H1 (cell line): ENCODE measurements around the gene KIFBP. TPM values are rescaled to one million over a fixed set of nuclear protein-coding genes. Genes with fewer than 3 reads are reported as not detected.
"Not testable (repeated sequence)": the region's sequence is repeated elsewhere in the genome, so short reads cannot be mapped to it uniquely, and the experiment has no call there.

Experiments used
- CTCF ChIA-PET: fragments of 300-600 bp; sonication (Branson Sonifier 250); formaldehyde crosslinking; loops from one replicate; lab custom pipeline; 2021; ENCODE audit not compliant: partially characterized antibody; lab: Charles Lee
- POLR2A ChIA-PET: fragments of 300-600 bp; sonication (Branson Sonifier 250); formaldehyde crosslinking; loops from one replicate; lab custom pipeline; 2021; ENCODE audit warnings: inconsistent platforms; ENCODE audit not compliant: partially characterized antibody; lab: Charles Lee
- DNase-seq, 2 experiments: peaks; one replicate each; pipeline versions ENCODE4 v3.0.0 to v3.0.0-alpha.2; 2010 to 2022; ENCODE audit warnings: low spot score in 2 of 2, low read depth in 1 of 2, mixed read lengths in 1 of 2
- FAIRE-seq: peaks from 2 replicates; lab custom pipeline; 2011; peaks lifted over from hg19 to GRCh38; lab: Jason Lieb, UNC
- H2AFZ ChIP-seq: 2 replicates; pipeline ENCODE4 v1.8.1; 2012; ENCODE audit warnings: low read length, inconsistent platforms
- H2AK5ac ChIP-seq: 2 replicates; pipeline ENCODE4 v1.6.1; 2013; ENCODE audit warnings: low read depth, low read length
- H2BK120ac ChIP-seq: replicated peaks from 2 replicates; pipeline ENCODE3; 2013; ENCODE audit warnings: low read depth, low read length, inconsistent platforms
- H2BK12ac ChIP-seq: 2 replicates; pipeline ENCODE4 v1.6.1; 2013; ENCODE audit warnings: low read depth, low read length
- H2BK15ac ChIP-seq: 2 replicates; pipeline ENCODE4 v1.6.1; 2013; ENCODE audit warnings: low read length
- H2BK20ac ChIP-seq: 2 replicates; pipeline ENCODE4 v1.6.1; 2013; ENCODE audit warnings: low read length
- H2BK5ac ChIP-seq: 2 replicates; pipeline ENCODE4 v1.6.1; 2013; ENCODE audit warnings: low read depth, low read length
- H3K14ac ChIP-seq: 2 replicates; pipeline ENCODE4 v1.6.1; 2013; ENCODE audit warnings: inconsistent platforms; ENCODE audit not compliant: insufficient read length
- H3K18ac ChIP-seq: 2 replicates; pipeline ENCODE4 v1.6.1; 2013; ENCODE audit warnings: low read length; ENCODE audit errors: extremely low read depth
- H3K23ac ChIP-seq: 2 replicates; pipeline ENCODE4 v1.6.1; 2013; ENCODE audit warnings: inconsistent platforms; ENCODE audit not compliant: insufficient read length
- H3K23me2 ChIP-seq: 2 replicates; pipeline ENCODE4 v1.6.1; 2013; ENCODE audit warnings: low read depth, low read length
- H3K27ac ChIP-seq: 2 replicates; pipeline ENCODE4 v1.6.1; 2011; ENCODE audit warnings: low read depth, low read length, inconsistent platforms
- H3K27me3 ChIP-seq, 4 experiments: replicated peaks in 1 of 4; 1 replicate in 1 of 4; 2 replicates in 3 of 4; pipeline versions ENCODE4 v1.6.1 to v1.8.1; 2011 to 2013; ENCODE audit warnings: low read length in 3 of 4, mild to moderate bottlenecking in 3 of 4, inconsistent platforms in 2 of 4, mixed read lengths in 2 of 4, moderate library complexity in 1 of 4; ENCODE audit not compliant: control insufficient read depth in 3 of 4, insufficient read depth in 3 of 4; ENCODE audit errors: extremely low read depth in 1 of 4
- H3K36me3 ChIP-seq, 4 experiments: 2 replicates each; pipeline versions ENCODE4 v1.6.1 to v1.8.1; 2011 to 2013; ENCODE audit warnings: mild to moderate bottlenecking in 4 of 4, low read length in 3 of 4, moderate library complexity in 2 of 4, control low read depth in 1 of 4, inconsistent platforms in 1 of 4; ENCODE audit not compliant: insufficient read depth in 4 of 4, control insufficient read depth in 2 of 4
- H3K4ac ChIP-seq: replicated peaks from 2 replicates; pipeline ENCODE3; 2013; ENCODE audit warnings: low read length, low read depth, mixed read lengths, inconsistent platforms; ENCODE audit not compliant: insufficient read length
- H3K4me1 ChIP-seq, 4 experiments: replicated peaks in 1 of 4; 1 replicate in 1 of 4; 2 replicates in 3 of 4; pipeline versions ENCODE4 v1.6.1 to v1.8.1; 2011 to 2013; ENCODE audit warnings: low read length in 3 of 4, inconsistent platforms in 2 of 4, mixed read lengths in 1 of 4; ENCODE audit not compliant: insufficient read depth in 4 of 4, control insufficient read depth in 3 of 4
- H3K4me2 ChIP-seq, 2 experiments: 2 replicates each; pipeline versions ENCODE4 v1.6.1 to v1.8.1; 2011 to 2013; ENCODE audit warnings: low read depth in 2 of 2, low read length in 2 of 2, control low read depth in 1 of 2, inconsistent platforms in 1 of 2, mild to moderate bottlenecking in 1 of 2; ENCODE audit not compliant: insufficient read depth in 1 of 2
- H3K4me3 ChIP-seq, 4 experiments: fragments of 200-600, 300-600 bp in 1 of 4; sonication (generic), shearing (Covaris generic), sonication (Bioruptor Twin) in 1 of 4; 2 replicates each; pipeline versions ENCODE4 v1.5.1 to v1.8.1; 2011 to 2016; ENCODE audit warnings: low read length in 4 of 4, low read depth in 3 of 4, control low read depth in 2 of 4, inconsistent platforms in 2 of 4, mild to moderate bottlenecking in 2 of 4, mixed read lengths in 1 of 4, moderate library complexity in 1 of 4; ENCODE audit not compliant: insufficient read depth in 2 of 4; ENCODE audit errors: extremely low read depth in 1 of 4
- H3K56ac ChIP-seq: replicated peaks from 2 replicates; pipeline ENCODE3; 2013; ENCODE audit warnings: low read depth, mild to moderate bottlenecking, mixed read lengths, low read length, inconsistent platforms; ENCODE audit not compliant: insufficient read length
- H3K79me1 ChIP-seq: 2 replicates; pipeline ENCODE4 v1.6.1; 2013; ENCODE audit warnings: low read depth, low read length, control low read depth
- H3K79me2 ChIP-seq, 2 experiments: 2 replicates each; pipeline versions ENCODE4 v1.6.1 to v1.8.1; 2012 to 2013; ENCODE audit warnings: low read length in 2 of 2, mild to moderate bottlenecking in 2 of 2, inconsistent platforms in 1 of 2; ENCODE audit not compliant: insufficient read depth in 2 of 2, control insufficient read depth in 1 of 2
- H3K9ac ChIP-seq, 4 experiments: replicated peaks in 1 of 4; 1 replicate in 1 of 4; 2 replicates in 3 of 4; pipeline versions ENCODE4 v1.6.1 to v1.8.1; 2011 to 2013; ENCODE audit warnings: low read depth in 3 of 4, low read length in 3 of 4, control low read depth in 2 of 4, mild to moderate bottlenecking in 2 of 4, moderate library complexity in 2 of 4, inconsistent platforms in 1 of 4; ENCODE audit errors: extremely low read depth in 1 of 4
- H3K9me3 ChIP-seq, 2 experiments: 2 replicates each; pipeline versions ENCODE4 v1.6.1 to v1.8.1; 2012 to 2013; ENCODE audit warnings: mild to moderate bottlenecking in 2 of 2, moderate library complexity in 2 of 2, control low read depth in 1 of 2, inconsistent platforms in 1 of 2, low read depth in 1 of 2, low read length in 1 of 2, mixed read lengths in 1 of 2; ENCODE audit not compliant: insufficient read depth in 2 of 2
- H4K20me1 ChIP-seq, 2 experiments: replicated peaks in 1 of 2; 2 replicates each; pipeline versions ENCODE3 to v1.8.1; 2011 to 2013; ENCODE audit warnings: inconsistent platforms in 2 of 2, low read length in 2 of 2, mild to moderate bottlenecking in 1 of 2; ENCODE audit not compliant: insufficient read depth in 2 of 2, control insufficient read depth in 1 of 2
- H4K5ac ChIP-seq: 2 replicates; pipeline ENCODE4 v1.6.1; 2013; ENCODE audit warnings: low read length, low read depth, mixed read lengths, inconsistent platforms; ENCODE audit not compliant: insufficient read length
- H4K8ac ChIP-seq: 2 replicates; pipeline ENCODE4 v1.8.0; 2013; ENCODE audit warnings: mild to moderate bottlenecking, moderate library complexity, low read length, inconsistent platforms; ENCODE audit not compliant: insufficient read depth; ENCODE audit errors: extremely low read depth
- H4K91ac ChIP-seq: replicated peaks from 2 replicates; pipeline ENCODE3; 2013; ENCODE audit warnings: low read length, mixed read lengths, inconsistent platforms; ENCODE audit not compliant: insufficient read length
- WGBS, 2 experiments: shearing (Covaris generic) in 1 of 2; methylation state at CpG; one replicate each; pipeline versions ENCODE4 v1.1.6 to v1.1.7; 2013 to 2015; ENCODE audit warnings: low lambda C conversion rate in 2 of 2, mixed read lengths in 2 of 2, inconsistent platforms in 1 of 2, low coverage in 1 of 2, missing lambda C conversion rate in 1 of 2; ENCODE audit not compliant: insufficient replicate concordance in 2 of 2, insufficient coverage in 1 of 2, insufficient read length in 1 of 2; ENCODE audit errors: extremely low coverage in 1 of 2, missing lambda C conversion rate in 1 of 2; 5-methylcytosine and 5-hydroxymethylcytosine counted together
- polyA plus RNA-seq, 7 experiments: library from polyadenylated mRNA; depleted of rRNA in 3 of 7; stranded (reverse) in 5 of 7; unstranded in 2 of 7; fragments of >200 nt in 5 of 7; fragments of 200-250 nt in 2 of 7; gene quantifications; 1 replicate in 5 of 7; 2 replicates in 1 of 7; 4 replicates in 1 of 7; pipeline versions ENCODE4 v1.2.1 to v1.2.3, GENCODE V29; 2011 to 2013; ENCODE audit warnings: missing spikeins in 2 of 7, mixed read lengths in 2 of 7
- total RNA-seq: library from RNA; stranded (reverse); fragmentation: NEBNext Ultra II Directional; extraction: Animal tissue kit (Norgen Biotek cat#: 25700); gene quantifications from 2 replicates; pipeline ENCODE4 v1.2.1, GENCODE V29; 2021

KIFBP gene
- total and polyA plus RNA-seq, 2 of the 8 experiments (the other 6 are each of a cell fraction or from before 2014, with no cell fraction given) = 17.3 to 34.6 TPM

GRCh38 chr10:69012778-69013177 lies 24.2 kb downstream of the KIFBP start:
- H4K8ac ChIP-seq, H2BK5ac ChIP-seq, FAIRE-seq, H3K79me1 ChIP-seq, H4K20me1 ChIP-seq, H3K9me3 ChIP-seq, H3K27me3 ChIP-seq, H3K4me1 ChIP-seq, H4K91ac ChIP-seq, H3K79me2 ChIP-seq, H3K23me2 ChIP-seq, H2BK12ac ChIP-seq, H2AK5ac ChIP-seq, H2BK20ac ChIP-seq, H3K4me3 ChIP-seq, H2AFZ ChIP-seq, H3K18ac ChIP-seq, POLR2A ChIA-PET, H2BK15ac ChIP-seq, H3K9ac ChIP-seq, H3K23ac ChIP-seq, H3K14ac ChIP-seq, H4K5ac ChIP-seq, H2BK120ac ChIP-seq, H3K56ac ChIP-seq, H3K4me2 ChIP-seq, H3K27ac ChIP-seq, DNase-seq, H3K4ac ChIP-seq: not testable (repeated sequence)
- WGBS, 2 experiments = 90% methylated on average over 2 of the region's 2 CpGs; no CpG with 5 or more reads in 1 of the 2 experiments
- peaks cover 5 to 49% (median 20%) of the 10 kb centered on the region in 4 experiments; a peak in 6 of 8 replicates for H3K36me3 ChIP-seq
- CTCF ChIA-PET = interaction anchor here (1.5 to 1.6 kb wide), 2 partner anchors 13 to 80 kb away, joined by 4 to 6 read pairs; no protein-coding TSS in a partner anchor
